ENCODE results near the gene COA8.

COA8 gene

DNA sequence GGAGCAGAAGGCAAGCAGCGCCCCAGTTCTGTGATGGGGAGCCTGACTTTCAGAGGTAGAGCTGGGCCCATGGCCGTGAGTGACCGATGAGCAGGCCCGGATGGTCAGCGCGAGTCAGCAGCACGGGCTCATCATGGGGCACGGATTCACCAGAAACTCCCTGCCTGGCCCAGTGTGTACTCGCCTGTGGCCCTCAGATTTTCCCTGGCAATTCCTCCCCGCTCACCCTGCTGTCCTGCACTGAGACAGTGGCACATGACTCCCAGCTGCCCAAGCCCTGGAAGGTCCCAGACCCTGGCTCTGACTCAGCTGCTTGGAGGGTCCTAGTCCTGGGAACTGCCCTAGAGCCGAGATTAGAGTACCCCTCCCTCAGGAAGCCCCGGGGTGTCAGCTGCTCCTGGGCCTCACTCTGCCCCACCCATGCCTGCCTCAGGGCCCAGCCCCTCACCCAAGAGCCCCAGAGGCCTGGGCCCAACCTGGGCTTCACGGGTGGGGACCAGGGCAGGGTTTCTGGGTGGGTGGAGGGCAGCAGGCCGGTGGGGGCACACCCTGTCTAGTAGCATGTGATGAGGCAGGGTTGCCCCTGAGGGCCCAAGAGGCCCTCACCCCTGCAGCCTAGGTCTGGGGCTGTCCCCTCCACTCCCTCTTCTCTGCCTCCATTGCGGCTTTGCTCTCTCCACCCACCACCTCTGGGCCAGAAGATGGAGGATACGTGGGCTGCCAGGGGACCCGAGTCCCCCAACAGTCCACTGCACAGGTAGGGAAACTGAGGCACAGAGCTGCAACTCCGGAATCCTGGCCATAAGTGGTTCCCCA, 25.4 kb upstream of the COA8 start:
- FAIRE-seq: no peak

DNA sequence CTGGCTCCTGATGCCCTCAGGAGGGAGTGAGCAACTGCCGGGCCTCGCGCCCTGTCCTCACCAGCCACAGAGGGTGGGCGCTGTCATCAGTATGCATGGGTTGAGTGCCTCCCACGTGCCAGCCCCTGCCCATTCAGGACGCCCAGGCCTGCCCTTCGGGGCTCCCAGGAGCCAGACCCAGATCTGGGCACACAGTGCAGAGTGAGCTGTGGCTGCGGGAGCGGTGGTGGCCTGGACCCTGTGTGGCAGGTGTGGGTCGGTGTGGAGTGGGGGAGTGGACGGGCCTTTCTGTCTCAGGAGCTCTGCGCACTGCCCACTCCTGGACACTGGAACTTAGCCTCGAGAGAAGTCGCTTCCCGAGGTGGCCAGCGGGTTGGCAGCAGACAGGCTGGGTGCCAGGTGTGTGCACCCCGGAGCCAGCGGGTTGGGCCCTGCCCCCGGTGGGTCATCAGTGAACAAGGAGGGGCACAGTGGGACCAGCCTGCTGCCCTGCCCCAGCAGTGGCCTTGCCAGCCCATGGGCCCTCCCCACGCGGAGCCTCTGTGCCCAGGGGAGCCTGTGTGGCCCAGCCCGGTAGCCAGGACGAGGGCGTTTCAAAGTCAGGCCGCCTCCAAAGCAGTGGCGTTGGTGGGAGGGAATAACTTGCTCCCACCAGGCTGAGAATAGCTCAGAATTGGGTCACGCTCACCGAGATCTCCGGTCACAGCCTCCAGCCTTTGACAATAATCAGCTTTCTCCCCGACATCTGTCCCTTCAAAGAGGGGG, 24.3 kb upstream of the COA8 start:
- FAIRE-seq: no peak

DNA sequence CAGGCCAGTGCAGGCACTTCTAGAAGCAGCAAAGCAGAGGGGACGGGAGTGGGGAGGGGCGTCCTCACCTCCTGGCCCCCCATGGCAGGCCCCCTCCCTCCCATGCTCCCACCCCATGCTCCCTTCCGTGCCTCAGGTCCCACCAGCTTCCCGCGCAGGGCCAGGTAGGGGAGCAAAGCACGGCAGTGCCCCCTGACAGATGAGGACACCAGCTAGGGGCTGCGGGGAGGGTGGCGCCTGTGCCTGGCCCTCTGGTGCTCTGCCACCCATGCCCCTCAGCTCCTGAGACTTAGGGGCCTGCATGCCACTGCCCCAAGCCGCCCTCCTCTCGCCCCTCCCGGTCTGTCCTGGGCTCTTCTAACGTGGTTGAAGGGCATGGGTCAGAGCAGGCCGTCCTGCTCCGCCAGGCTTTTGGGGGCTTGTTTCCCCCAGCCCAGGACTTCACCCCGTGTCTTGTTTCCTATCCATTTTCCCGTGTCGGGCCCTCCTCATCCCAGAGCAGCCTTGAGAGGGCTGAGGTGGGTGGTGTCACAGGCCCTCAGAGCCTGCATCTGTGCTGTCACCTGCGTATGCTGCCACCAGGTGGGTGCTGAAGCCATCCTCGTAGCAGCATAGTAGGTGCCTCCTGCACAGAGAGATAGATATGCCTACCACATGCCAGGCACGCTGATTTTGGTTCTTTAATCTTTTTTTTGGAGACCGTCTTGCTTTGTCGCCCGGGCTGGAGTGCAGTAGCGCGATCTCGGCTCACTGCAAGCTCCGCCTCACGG, 23.5 kb upstream of the COA8 start:
- no peak for FAIRE-seq

DNA sequence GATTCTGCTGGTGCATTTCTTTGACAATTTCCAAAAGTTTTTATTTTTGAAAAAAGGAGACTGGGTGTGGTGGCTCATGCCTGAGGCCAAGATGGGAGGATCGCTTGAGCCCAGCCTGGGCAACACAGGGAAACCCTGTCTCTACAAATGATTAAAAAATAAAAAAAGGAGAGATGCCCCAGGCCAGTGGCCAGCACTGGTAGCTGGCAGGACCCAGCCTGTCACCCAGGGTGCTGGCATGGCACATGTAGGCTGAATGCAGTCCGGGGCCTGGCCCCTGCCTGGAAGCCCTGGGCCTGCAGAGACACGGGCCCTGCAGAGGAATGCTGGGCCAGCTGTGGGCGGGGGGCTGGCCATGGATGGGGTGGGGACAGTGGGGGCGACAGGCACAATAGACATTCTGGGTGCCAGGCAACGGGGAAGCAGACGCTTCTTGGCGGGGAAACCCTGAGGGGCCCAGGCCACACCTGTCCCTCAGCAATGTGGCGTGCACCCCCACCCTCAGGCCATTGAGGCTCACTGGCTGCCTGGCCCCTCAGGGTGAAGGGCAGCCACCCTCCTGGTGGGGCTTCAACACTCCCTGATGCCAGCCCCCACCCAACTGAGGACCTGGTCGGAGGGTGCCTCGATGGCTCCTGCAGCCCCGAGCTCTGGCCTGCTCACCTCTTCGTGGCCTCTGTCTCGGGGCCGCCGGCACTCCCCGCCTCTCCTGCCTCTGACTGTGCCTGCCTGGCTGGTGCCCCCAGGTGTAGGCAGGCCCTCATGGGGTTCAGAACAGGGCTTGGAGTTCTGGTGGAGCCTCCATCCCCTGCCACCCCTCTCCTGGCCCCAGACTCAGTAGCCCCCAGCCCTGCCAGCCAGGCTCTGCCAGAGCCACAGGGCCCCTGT, 21.7 kb upstream of the COA8 start:
- FAIRE-seq: no peak

DNA sequence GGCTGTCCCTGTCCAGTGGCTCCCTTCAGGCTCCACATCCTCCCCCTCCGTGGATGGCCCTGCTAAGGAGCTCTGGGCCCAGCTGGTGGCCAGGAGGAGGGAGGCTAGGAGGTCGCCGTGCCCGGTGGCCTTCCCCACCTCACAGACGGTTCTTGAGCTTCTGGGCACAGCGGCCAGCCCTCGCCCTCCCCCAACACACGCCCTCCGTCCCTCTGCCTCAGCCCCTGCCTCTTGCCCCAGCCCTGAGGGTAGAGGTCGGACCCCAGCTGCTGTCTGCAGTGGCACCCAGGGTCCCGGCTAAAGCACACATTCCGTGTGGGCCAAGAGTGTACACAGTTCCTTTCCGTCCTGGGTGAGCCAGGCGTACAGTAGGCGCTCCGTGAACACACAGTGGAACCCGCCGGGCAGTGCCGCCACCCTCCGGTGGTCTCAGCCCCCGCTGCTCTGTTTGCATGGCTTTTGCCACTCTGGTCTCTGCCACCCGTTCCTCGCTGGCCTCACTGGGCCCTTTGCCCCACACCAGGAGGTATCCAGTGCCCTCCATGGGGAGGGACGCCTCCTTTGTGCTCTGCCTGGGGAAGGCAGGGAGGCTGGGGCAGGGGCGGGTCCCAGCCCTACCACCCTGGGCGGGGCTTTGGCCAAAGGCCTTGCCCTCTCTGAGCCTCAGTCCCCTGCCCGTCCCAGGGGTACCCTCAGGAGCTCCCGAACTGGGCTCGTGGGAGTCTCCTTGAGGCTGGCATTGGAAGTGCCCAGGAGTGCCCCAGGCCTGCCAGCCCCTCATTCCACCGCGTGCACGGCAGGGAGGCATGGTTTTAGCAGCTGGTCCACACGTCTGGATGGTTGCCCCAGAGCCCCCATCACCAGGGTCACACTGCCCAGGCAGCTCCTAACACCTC, 20.8 kb upstream of the COA8 start:
- no peak for FAIRE-seq

DNA sequence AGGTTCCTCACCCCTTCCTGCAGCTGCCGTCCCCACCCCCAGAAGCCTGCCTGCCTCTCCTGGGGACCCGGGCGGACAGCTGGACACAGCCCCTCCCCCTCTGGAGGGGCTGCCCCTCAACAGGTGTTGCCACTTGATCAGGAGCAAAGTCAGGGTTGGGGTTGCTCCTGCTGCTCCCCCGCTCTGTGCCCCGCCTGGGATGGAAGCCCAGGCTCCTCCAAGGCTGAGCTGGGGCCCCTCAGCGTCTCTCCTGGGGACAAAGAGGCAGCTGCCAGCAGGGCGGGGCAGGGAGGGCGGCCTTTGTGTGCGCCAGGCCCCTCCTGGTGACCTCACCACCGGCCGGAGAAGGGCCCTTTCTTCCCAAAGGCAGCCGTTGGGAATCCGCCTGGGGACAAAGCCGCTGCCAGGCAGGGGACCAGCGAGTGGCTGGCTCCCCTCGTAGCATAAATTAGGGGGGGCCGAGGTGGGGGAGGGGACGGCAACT, 20.1 kb upstream of the COA8 start:
- FAIRE-seq: no peak

DNA sequence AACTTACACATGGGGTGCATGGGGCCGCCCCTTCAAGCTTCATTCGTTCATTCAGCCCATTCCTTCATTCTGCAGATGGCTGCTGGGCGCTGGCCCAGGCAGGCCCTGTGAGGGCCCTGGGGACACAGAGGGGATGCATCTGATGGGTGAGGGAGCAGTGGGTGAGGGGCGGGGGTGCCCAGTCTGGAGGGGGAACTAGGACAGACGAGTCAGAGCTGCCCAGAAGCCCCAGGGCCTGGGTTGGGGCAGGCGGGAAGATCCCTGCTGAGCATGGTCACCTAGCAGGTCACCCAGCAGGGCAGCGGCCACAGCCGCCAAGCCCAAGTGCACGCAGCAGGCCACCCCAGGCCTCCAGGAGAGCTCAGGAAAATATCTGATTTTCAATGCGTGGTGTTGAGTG, 19.6 kb upstream of the COA8 start:
- no peak for FAIRE-seq

DNA sequence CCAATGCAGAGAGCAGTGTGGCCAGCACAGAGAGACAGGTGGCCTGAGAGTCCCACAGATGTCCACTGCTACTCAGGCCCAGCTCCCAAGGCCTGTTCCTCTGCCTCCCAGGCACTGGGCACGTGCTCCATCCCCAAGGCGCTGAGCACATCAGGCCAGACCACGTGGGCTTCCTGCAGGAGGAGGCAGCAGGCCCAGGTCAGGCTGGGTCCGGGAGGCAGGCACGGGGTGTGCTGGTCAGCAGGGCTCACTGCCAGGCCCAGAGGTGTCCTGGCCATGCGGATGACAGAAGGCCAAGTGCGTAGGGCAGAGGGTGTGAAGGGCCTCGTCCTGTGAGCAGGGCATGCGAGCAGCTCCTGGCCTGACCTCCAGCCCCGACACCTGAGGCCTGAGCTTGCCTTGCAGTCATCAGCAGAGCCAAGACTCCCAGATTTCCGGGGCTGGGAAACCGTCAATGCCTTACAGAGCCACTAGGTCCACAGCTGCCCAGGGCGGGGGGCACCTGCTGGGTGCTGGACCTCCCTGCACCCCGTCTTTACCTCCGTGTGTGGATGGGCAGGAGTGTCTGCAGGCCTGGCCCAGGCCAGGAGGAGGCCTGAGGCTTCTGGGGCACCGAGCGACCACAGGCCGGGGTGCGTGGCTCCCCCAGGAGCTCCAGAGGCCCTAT, 18.9 kb upstream of the COA8 start:
- no peak for FAIRE-seq

DNA sequence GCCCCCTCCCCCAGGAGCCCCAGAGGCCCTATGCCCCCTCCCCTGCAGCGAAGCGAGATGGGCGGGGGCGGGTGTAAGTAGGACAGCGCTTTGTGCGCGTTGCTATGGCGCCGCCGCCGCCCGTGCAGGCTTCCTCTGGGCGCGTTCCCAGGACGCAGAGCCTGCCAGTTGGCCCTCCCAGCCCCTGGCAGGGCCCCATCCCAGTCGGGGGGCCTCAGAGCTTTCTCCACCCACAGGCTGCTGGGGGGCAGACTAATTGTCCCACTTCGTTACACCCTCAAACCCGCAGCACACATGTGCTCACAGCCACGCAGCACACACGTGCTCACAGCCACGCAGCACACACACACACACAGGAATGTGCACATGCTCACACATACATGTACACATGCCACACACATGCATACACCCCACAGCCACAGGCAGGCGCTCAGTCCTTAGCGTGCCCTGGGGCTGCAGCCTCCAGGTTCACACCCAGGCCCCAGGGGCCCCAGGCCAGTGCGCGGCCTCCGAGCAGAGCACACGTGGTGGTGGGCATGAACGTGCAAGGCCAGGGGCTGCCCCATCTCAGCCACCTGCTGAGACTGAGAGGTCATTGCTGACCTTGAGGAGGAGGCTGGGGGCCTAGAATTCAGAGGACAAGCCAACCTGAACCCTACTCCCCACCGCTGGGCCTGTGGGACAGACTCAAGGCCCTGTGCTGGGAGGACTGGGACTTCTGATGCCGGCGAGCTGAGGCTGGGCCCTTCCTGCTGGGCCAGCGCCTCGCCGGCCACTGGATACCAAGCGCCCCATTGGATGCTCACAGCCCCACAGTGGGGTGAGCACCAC, 18.2 kb upstream of the COA8 start:
- no peak for FAIRE-seq

DNA sequence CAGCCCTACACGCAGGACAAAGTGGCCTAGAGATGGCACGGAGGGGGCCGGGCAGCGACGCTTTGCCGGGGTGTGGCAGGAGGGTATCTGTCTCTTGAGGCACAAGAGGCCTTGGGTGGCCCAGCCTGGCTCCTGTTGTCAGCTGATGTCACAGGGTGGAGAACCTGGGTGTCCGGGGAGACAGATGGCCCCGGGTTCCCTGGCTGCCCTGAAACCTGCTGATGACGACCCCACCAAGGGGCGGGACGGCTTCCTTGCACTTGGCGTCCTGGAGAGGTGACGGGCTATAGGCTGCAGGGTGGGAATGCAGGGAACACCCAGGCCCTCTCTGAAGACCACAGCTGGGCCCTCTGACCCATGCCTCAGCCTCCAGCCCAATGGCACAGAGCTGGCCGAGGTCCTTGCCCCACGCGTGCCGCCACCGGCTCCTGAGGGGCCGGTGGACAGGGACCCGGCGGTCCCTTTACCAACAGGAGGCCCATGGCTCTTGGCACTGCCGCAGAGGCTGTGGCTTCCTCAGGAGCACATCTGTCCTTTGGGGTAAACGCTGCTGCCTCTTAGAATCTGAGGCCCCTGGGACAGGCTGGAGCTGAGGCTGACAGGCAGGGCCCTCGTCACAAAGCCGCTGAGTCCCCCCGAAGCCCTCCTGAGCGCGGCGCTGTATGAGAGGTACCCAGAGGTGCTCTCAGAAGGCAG, 17.4 kb upstream of the COA8 start:
- FAIRE-seq: no peak

DNA sequence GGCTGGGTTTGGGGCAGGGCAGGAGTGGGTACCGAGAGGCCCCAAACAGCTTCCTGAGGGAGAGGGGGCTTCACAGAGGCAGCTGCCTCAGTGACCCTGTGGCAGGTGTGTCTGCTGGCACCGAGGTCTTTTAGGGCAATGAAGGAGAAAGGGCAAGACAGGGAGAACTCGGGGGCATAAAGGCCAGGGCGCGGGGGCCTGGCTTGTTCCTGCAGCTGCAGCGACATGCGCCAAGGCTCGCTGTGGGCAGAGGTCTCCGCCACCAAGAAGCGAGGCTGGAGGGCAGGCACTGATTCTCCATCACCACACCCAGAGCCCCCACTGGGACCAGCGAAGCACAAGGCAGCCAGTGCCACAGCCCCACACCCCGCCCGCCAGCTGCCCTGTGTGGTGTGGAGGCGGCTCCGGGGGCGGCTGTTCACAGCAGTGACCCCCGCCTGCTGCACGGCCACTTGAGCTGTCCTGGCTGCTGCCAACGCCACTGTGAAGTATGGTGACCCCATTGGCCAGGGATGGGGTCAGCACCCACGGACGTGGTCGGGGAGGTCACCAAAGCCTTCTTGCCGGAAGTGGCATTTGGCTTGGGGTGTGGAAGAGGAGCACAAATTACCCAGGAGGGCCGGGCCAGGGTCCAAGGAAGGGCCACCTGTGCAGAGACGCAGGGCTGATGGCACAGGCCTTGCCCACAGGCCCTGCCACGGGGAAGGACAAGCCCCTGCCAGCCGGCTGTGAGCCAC, 16.7 kb upstream of the COA8 start:
- FAIRE-seq: no peak

DNA sequence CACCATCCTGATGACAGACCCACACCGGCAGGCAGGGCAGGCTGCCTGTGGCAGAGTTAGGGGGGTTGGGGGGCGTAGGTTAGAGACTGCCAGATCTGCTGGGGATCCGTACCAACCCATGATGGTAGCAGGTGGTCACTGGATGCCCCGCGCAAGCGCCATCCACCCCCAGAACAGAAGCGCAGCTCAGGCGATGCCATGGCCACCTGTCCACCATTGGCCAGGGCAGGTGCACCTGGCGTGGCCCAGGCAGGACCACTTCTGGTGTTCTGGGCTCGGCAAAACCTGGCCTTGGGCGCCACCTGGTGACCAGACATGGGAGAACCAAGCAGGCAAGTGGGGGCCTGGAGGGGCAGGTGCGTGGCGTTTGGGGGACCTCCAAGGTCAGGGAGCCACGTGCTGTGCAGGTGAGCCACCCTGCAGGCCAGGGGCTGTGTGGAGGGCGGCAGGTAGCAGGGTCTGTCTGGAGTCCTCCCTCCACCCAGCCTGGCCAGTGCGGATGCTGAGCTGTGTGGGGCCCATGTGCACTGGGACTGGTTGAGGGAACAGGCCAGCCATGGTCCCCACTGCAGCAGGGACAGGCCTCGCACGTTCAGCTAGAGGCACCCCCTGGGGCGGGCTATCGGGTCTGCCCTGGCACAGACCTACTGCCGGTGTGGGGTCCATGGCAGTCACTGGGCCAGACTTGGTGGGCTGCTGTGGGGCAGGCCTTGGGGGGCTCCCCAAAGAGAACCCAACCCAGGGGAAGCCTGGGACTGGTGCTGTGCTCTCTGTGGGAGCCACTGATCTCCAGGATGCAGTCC, 15.9 kb upstream of the COA8 start:
- FAIRE-seq: no peak

DNA sequence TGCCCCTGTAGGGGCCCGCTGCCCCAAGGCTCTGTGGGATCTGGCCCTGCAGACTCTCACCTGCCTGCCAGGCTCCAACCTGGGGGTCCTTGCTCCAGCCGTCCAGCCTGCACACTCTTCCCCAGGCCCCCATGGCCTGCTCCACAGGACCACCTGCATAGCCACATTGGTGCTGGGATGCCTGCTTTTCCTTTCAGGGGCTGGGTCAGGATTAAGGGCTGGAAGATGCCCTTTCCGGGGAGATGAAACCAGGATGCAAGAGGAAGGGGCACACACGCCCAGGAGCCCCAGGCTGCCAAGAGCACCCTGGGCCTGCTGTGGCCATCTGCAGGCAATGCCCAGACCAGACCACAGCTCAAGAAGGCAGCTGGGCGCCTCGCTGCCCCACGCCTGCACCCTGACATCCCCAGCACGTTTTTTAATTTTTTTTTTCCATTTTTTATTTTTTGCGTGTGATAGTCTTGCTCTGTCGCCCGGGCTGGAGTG, 15.3 kb upstream of the COA8 start:
- FAIRE-seq: no peak

DNA sequence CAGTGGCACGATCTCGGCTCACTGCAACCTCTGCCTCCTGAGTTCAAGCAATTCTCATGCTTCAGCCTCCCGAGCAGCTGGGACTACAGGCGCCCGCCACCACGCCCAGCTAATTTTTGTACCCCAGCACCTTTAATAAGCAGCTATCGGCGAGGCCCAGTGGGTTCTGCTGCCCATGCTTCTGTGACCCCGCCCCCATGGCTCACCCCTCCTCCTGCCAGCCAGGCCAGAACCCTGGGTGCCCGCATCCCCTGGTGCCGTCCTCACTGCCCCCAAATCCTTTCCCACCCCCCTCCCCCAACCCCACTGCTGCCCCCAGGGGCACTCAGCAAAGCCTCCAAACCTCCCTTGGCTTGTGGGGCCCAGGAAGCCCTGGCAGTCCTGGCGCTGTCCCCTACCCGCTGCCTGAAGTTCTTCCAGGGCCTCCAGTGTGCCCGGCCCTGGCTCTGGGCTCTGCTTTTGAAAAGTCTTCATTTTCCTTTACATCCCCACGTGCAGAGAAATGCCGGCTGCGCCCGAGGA, 14.8 kb upstream of the COA8 start:
- FAIRE-seq: no peak

DNA sequence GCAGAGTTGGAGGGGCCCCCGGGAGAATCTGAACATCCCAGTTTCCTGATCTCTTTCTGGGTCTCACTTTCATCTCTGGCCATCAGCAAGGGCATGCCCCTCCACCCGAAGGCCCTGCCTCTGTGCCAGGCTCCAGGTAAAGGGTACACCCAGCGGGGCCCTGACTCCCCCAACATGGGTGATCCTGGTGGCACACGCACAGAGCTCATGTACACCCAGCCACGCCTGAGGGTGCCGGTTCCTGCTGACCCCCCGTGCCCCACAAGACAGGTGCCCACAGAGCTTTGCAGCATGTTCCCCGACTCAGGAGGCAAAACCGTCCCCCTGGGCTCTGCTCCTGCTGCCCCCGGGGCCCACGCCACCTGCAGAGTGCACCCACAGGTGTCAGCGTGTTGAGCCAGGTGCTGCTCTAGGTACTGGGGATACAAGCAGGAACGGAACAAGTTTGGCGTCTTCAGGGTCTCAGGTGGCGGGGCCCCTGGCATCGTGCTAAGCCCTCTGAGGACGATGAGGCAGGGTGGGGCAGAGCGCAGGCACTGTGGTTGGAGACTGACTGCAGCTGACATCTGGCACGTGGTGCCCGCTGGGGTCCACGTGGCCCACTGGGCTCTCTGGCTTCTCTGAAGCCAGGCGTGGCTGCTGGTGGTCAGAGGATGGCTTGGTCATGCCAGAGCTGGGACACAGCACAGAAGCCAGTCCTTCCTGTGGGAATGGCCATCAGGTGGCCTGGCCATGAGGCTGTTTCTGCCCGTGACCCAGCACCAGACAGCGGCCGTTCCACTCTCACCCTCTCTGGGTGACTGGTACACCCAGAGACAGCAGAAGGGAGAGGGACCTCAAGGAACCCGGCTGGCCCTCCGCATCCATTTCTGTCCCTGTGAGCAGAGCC, 14.1 kb upstream of the COA8 start:
- no peak for FAIRE-seq
